B cell (primary cell): Measurements from ENCODE around the gene HYAL1. TPM values are rescaled to one million over a fixed set of nuclear protein-coding genes. Genes with fewer than 3 reads are reported as not detected.

Source experiments
- ATAC-seq: fragments of 200-7000 bp; cut with Tn5 transposase; one replicate; pipeline ENCODE4 v1.10.0; 2021; ENCODE audit warnings: low read depth, mild to moderate bottlenecking, moderate number of reproducible peaks, moderate library complexity
- CTCF ChIA-PET: fragments of 350-600 bp; sonication (Branson Sonifier 250); formaldehyde crosslinking; loops from one replicate; lab custom pipeline; 2021; ENCODE audit warnings: antibody characterized with exemption, inconsistent platforms; lab: Charles Lee
- POLR2A ChIA-PET: fragments of 350-600 bp; sonication (Branson Sonifier 250); formaldehyde crosslinking; loops from one replicate; lab custom pipeline; 2021; ENCODE audit warnings: antibody characterized with exemption; lab: Charles Lee
- DNase-seq: peaks from one replicate; pipeline ENCODE4 v3.0.0; 2013
- H2AFZ ChIP-seq: 2 replicates; pipeline ENCODE4 v1.6.1; 2012; ENCODE audit warnings: mild to moderate bottlenecking, low read depth, low read length; ENCODE audit not compliant: insufficient read depth, poor library complexity, severe bottlenecking
- H3K27ac ChIP-seq, 2 donors: 1 replicate in 1 of 2; 2 replicates in 1 of 2; pipeline ENCODE4 v1.5.1; 2012 to 2013; ENCODE audit warnings: low read length in 2 of 2, mild to moderate bottlenecking in 2 of 2, moderate library complexity in 1 of 2
- H3K27me3 ChIP-seq, 4 experiments: fragments of 200-600 bp in 1 of 4; sonication (generic) in 1 of 4; replicated peaks in 1 of 4; 1 replicate in 2 of 4; 2 replicates in 2 of 4; pipeline versions ENCODE4 v1.6.1 to v1.7.0; 2013 to 2016; ENCODE audit warnings: low read length in 3 of 4, mild to moderate bottlenecking in 2 of 4, mixed read lengths in 1 of 4, moderate library complexity in 1 of 4; ENCODE audit not compliant: insufficient read depth in 4 of 4, control insufficient read depth in 3 of 4; ENCODE audit errors: control extremely low read depth in 1 of 4
- H3K36me3 ChIP-seq, 2 experiments: replicated peaks in 1 of 2; 1 replicate in 1 of 2; 2 replicates in 1 of 2; pipeline versions ENCODE4 v1.6.1 to v1.7.1; 2013; ENCODE audit warnings: low read length in 1 of 2; ENCODE audit not compliant: insufficient read depth in 2 of 2, control insufficient read depth in 1 of 2; ENCODE audit errors: control extremely low read depth in 1 of 2, extremely low read depth in 1 of 2
- H3K4me1 ChIP-seq, 2 donors: fragments of 200-600 bp in 1 of 2; sonication (generic) in 1 of 2; 1 replicate in 1 of 2; 2 replicates in 1 of 2; pipeline versions ENCODE4 v1.5.1 to v1.6.1; 2013 to 2017; ENCODE audit warnings: low read length in 2 of 2; ENCODE audit not compliant: control insufficient read depth in 2 of 2, insufficient read depth in 2 of 2
- H3K4me2 ChIP-seq: replicated peaks from 2 replicates; pipeline ENCODE3; 2012; ENCODE audit warnings: mild to moderate bottlenecking, low read depth, low read length; ENCODE audit not compliant: poor library complexity, severe bottlenecking
- H3K4me3 ChIP-seq, 5 experiments: fragments of 200-600 bp in 1 of 5; sonication (generic) in 1 of 5; 1 replicate in 3 of 5; 2 replicates in 2 of 5; pipeline versions ENCODE4 v1.5.1 to v1.7.0; 2011 to 2016; ENCODE audit warnings: low read length in 4 of 5, mild to moderate bottlenecking in 4 of 5, low read depth in 2 of 5, control low read depth in 1 of 5, moderate library complexity in 1 of 5; ENCODE audit not compliant: insufficient read depth in 1 of 5; ENCODE audit errors: control extremely low read depth in 1 of 5, extremely low read depth in 1 of 5
- H3K79me2 ChIP-seq: fragments of 200-600 bp; sonication (generic); one replicate; pipeline ENCODE4 v1.6.0; 2016; ENCODE audit warnings: low read length; ENCODE audit not compliant: control insufficient read depth, insufficient read depth
- H3K9ac ChIP-seq: fragments of 200-600 bp; sonication (generic); 2 replicates; pipeline ENCODE4 v1.6.1; 2017; ENCODE audit warnings: mild to moderate bottlenecking, low read length, moderate library complexity
- H3K9me3 ChIP-seq, 3 donors: one replicate each; pipeline versions ENCODE4 v1.6.1 to v1.7.1; 2013; ENCODE audit warnings: low read length in 2 of 3; ENCODE audit not compliant: control insufficient read depth in 2 of 3, insufficient read depth in 1 of 3; ENCODE audit errors: control extremely low read depth in 1 of 3
- H4K20me1 ChIP-seq: 2 replicates; pipeline ENCODE4 v1.6.0; 2012; ENCODE audit warnings: mild to moderate bottlenecking, low read length; ENCODE audit not compliant: insufficient read depth, control insufficient read depth, poor library complexity, severe bottlenecking
- H3K27ac Mint-ChIP-seq: one replicate; pipeline ENCODE4 v1.8.0; 2021; ENCODE audit warnings: mixed read lengths
- H3K27me3 Mint-ChIP-seq: one replicate; pipeline ENCODE4 v1.8.0; 2021; ENCODE audit warnings: mixed read lengths
- H3K4me1 Mint-ChIP-seq: one replicate; pipeline ENCODE4 v1.8.0; 2021; ENCODE audit warnings: mixed read lengths
- H3K4me3 Mint-ChIP-seq: one replicate; pipeline ENCODE4 v1.8.0; 2021; ENCODE audit warnings: mixed read lengths
- H3K9me3 Mint-ChIP-seq: one replicate; pipeline ENCODE4 v1.8.0; 2022; ENCODE audit warnings: mixed read lengths; ENCODE audit not compliant: insufficient read depth
- CTCF ChIP-seq: fragments of 200-600 bp; IDR thresholded peaks from one replicate; pipeline ENCODE4 v1.8.0; 2022; ENCODE audit warnings: antibody characterized with exemption, mild to moderate bottlenecking
- EZH2 ChIP-seq: IDR thresholded peaks from 2 replicates; pipeline ENCODE4 v1.6.1; 2012; ENCODE audit warnings: borderline replicate concordance, low read depth, mild to moderate bottlenecking, moderate library complexity, low read length; ENCODE audit not compliant: insufficient read depth, poor library complexity, severe bottlenecking
- WGBS: methylation state at CpG from one replicate; pipeline ENCODE4 v1.1.5; 2013; ENCODE audit warnings: missing lambda C conversion rate; ENCODE audit not compliant: insufficient coverage; 5-methylcytosine and 5-hydroxymethylcytosine counted together
- intact Hi-C: fragments of 100-400 bp; cut with micrococcal nuclease; formaldehyde crosslinking; loops from one replicate; pipeline ENCODE4 v1.10.0; 2022
- polyA plus RNA-seq: library from polyadenylated mRNA; depleted of rRNA; stranded (reverse); fragments of >200 nt; gene quantifications from 2 replicates; pipeline ENCODE4 v1.2.3, GENCODE V29; 2012
- total RNA-seq, 2 donors: library from RNA; stranded (reverse); fragments of 120-200 nt in 1 of 2; gene quantifications; 1 replicate in 1 of 2; 2 replicates in 1 of 2; pipeline versions ENCODE4 v1.2.3 to v1.2.4, GENCODE V29; 2013 to 2022

Gene HYAL1
- total and polyA plus RNA-seq, 2 donors (not counting 1 experiment from before 2014, with no cell fraction given): 0.12 to 0.30 TPM

DNA sequence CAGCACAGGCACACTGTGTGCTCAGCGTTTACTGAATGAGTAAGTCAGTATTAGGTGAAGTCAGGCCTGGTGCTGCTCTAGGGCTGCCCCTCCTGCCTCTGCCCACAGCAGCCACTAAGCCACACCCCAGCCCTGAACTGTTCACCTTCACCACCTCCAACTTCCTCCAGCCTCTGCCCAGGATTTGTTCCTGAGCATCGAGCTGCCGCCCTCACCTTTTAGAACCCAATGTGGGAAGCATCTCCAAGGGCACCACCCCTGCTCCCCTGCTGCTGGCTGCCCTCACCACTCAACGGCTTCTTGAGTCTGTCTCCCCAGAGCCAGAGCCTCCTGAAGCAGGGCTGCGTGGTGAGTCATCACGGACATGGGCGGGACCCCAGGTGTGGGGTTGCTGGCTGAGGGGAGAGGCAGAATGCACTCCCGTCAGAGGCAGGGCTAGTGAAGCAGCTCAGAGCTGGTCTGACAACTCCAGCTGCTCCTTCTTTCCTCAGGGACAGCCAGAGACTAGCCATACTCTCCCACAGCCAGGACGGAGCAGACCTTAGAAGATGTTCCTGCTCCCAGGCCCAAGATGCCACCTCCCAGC is 13.4 kb upstream of the HYAL1 start:
- H3K4me2 ChIP-seq: peak overlapping the region; percentile 50

More for the DNA sequence above, 13.4 kb upstream of the HYAL1 start:
- no peak overlapping the region for H2AFZ ChIP-seq
- Mint-ChIP-seq H3K27ac (peak overlapping the region; percentile 75), H3K27me3 (no peaks in the 10 kb centered on the region), H3K4me3 (peak overlapping the region; percentile 56), H3K9me3 (no peaks in the 10 kb centered on the region), H3K4me1 (peaks cover 38% of the 10 kb centered on the region)
- ChIA-PET POLR2A (interaction anchor here (0.6 to 1.3 kb wide), 2 partner anchors 17 to 370 kb away, joined by 3 to 4 read pairs; no protein-coding TSS in a partner anchor), CTCF (no interaction called here)
- DNase-seq (no peak), ATAC-seq (peak; percentile 15)
- TF ChIP-seq CTCF (no peak), EZH2 (no peak)
- H3K9ac ChIP-seq: no peak overlapping the region
- no peaks in the 10 kb centered on the region for H4K20me1 ChIP-seq
- no peaks in the 10 kb centered on the region for H3K79me2 ChIP-seq
- H3K4me3 ChIP-seq: no peak overlapping the region
- peaks cover 0 to 3% of the 10 kb centered on the region in 2 experiments for H3K36me3 ChIP-seq
- intact Hi-C loops: no loop called here
- H3K4me1 ChIP-seq: peaks cover 20 to 48% of the 10 kb centered on the region in 2 donors
- H3K9me3 ChIP-seq: no peaks in the 10 kb centered on the region
- H3K27ac ChIP-seq: peak overlapping the region in 1 of 2 donors; percentile 4
- H3K27me3 ChIP-seq: no peaks in the 10 kb centered on the region
- 67% methylated on average over 9 of the region's 9 CpGs for WGBS
